Upper lobe of left lung (tissue), 4 donors: ENCODE results near the gene NBAS.

Experiments
- EP300 ChIP-seq, 4 donors: sonication (generic); formaldehyde crosslinking; IDR thresholded peaks; one replicate each; pipeline ENCODE4 v1.5.1; 2017; ENCODE audit warnings: antibody characterized with exemption in 4 of 4, control low read depth in 2 of 4
- POLR2AphosphoS5 ChIP-seq, 2 donors: sonication (generic); formaldehyde crosslinking; IDR thresholded peaks; one replicate each; pipeline ENCODE4 v1.5.1; 2017; ENCODE audit warnings: antibody characterized with exemption in 2 of 2

GRCh38 chr2:15162620-15163019 lies 398.5 kb downstream of the NBAS start:
- TF ChIP-seq POLR2AphosphoS5 (IDR thresholded peaks at IDR 0.05) = no peak
- TF ChIP-seq EP300 (IDR thresholded peaks at IDR 0.05) = no peak
